Stomach (tissue), 4 donors: ENCODE measurements around the gene ADPRHL1.

Source experiments
- CTCF ChIP-seq, 7 experiments: fragments of 450-650 bp in 4 of 7; fragments of 200-600 bp in 3 of 7; sonication (generic) in 3 of 7; IDR thresholded peaks; one replicate each; pipeline ENCODE4 v1.5.1; 2016 to 2019; ENCODE audit warnings: antibody characterized with exemption in 7 of 7, control low read depth in 2 of 7, mild to moderate bottlenecking in 1 of 7
- POLR2A ChIP-seq, 4 donors: fragments of 450-650 bp; IDR thresholded peaks; one replicate each; pipeline ENCODE4 v1.6.1; 2016; ENCODE audit warnings: antibody characterized with exemption in 4 of 4, control low read depth in 2 of 4, mild to moderate bottlenecking in 1 of 4, moderate library complexity in 1 of 4
- POLR2AphosphoS5 ChIP-seq, 3 donors: sonication (generic); formaldehyde crosslinking; IDR thresholded peaks; one replicate each; pipeline ENCODE4 v1.6.1; 2016; ENCODE audit warnings: antibody characterized with exemption in 3 of 3

GRCh38 chr13:113449693-113450347 is 3.5 kb downstream of the ADPRHL1 start:
- TF ChIP-seq POLR2AphosphoS5 (IDR thresholded peaks at IDR 0.05) (no peak), POLR2A (IDR thresholded peaks at IDR 0.05) (no peak), CTCF (IDR thresholded peaks at IDR 0.05) (no peak)
